GM18867 (cell line): ENCODE results near the gene RAB38.

ENCODE experiments used
- ATAC-seq: cut with Tn5 transposase; IDR thresholded peaks from one replicate; pipeline ENCODE4 v1.9.1; 2021; ENCODE audit warnings: mild to moderate bottlenecking, moderate library complexity; ENCODE audit not compliant: unreplicated experiment

The RAB38 gene

DNA sequence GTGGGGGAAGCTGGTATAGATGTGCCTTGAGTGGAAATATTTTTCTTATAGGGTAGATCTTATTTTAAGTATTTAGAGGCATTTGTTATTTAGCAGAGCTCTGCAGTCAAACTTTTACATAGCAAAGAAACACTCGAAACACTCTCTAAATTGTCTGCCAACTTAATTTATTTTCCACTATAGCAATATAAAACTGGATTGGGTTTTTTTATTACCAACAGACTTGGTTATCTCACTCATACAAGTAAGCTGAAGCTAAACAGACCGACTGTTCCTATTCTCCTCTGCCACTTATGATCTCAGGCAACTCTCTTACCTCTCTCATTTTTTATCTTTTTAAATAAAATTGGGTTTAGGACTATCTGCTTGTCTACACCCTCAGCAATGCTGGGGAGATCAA is 4.6 kb downstream of the RAB38 start:
- ATAC-seq: no peak

DNA sequence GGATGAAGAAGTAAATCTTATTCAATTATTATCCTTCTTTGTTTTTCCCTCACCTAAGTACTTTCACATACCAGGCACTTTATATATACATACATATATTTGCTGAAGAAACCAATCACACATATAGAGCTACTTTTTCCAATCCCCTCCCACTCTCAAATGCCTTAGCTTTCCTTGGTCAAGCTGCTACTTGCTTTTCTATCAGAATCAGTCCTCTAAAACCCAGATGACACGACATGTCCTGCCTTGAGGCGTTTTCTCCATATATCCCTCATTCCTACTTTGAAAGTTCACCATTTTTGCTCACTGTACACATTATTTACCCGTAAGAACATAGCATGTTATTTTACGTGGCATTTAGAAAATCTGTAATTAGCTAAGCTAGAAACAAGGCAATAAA is 5.4 kb downstream of the RAB38 start:
- no peak for ATAC-seq

DNA sequence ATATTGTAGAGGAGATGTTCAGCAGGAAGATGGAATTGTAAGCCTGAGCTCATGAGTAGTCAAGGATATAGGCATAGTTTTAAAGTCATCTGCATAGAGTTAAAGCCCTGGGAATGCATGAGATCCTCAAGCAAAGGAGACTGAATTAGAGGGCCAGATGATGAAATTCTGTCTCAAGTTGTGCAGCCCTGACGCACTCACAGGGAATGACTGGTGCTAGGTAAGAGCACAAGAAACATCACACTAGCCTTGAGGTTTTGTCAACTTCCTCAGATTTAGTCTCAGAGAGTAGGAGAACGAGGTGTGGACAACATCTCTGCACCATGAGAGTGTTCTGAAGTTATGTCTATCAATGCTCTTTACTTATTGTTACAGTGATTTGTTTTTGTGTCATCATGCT is 5.8 kb downstream of the RAB38 start:
- ATAC-seq: no peak

DNA sequence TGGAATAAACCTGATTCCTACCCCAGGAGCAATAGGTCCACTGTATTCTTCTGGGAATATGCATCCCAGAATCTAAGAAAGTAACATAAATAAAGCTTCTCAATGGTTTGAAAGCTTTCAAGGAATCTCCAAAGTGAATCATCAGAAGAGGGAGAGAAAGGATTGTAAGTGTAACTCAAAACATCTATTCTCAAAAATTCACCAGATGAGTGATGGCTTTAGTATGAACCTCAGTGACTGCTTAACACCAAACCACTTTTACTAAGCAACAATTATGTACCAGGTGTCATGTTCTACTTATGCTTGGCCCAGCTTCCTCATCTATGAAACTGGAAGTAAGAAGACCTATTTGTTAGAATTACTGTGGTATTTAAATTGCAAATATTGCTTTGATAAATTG is 7.4 kb downstream of the RAB38 start:
- ATAC-seq: no peak

DNA sequence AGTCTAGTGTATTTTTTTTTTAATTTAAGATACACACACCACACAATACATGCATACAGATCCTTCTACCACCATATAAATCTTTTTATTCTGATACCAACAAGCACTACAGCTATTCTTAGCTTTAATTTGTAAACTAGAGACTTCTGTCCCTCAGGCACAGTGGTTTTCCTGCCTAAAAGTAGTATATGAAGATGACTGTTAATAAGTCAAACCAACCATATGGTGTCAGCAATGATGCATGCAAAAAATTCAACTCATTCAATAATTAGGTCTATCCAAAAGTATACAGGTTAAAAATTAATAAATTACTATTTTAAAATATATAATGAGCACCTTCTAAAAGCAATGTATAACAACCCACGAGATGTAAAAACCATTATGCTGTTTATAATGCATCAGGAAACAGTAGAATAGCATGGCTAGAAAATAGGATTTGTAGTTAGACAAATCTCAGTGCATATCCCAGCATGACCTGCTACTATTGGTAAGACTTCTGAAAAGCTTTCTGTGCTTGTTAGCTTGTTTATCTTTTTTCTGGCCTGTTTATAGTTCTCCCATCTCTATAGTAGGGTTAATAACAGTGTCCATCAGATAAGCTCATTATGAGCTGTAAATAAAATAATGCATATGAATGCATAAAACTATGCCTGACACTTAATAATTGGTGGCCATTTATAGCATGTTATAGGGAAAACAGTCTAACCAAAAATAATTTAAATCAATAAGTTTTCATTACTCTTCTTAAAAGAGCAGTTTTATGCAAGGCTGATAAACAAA is 10.2 kb downstream of the RAB38 start:
- no peak for ATAC-seq

DNA sequence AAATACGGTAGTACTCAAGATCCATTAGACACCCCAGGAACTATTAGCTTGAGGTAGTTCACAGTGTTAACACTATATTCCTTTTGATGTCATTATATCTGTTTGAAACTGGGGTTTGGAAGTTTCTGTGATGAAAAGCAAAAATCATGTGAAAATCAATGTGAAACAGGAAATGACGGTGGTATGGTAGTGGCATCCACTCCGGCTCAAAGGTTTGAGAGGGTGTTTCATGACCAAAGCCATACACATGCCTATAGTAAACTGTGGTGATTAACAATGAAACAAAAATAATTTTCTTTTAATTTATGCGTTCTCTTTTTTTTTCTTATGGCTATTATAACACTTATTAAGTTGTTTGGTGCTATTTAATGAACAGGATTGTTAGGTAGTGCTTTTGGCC is 10.9 kb downstream of the RAB38 start:
- no peak for ATAC-seq

DNA sequence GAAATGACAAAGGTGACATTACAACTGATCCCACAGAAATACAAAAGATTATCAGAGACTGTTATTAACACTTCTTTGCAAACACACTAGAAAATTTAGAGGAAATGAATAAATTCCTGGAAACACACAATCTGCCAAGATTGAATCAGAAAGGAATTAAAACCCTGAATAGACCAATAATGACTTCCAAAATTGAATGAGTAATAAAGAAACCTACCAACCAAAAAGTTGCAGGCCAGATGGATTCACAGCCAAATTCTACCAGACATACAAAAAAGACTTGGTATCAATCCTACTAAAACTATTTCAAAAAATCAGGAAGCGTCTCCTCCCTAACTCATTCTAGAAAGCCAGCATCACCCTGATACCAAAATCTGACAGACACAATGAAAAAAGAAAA is 17.2 kb downstream of the RAB38 start:
- ATAC-seq: no peak

DNA sequence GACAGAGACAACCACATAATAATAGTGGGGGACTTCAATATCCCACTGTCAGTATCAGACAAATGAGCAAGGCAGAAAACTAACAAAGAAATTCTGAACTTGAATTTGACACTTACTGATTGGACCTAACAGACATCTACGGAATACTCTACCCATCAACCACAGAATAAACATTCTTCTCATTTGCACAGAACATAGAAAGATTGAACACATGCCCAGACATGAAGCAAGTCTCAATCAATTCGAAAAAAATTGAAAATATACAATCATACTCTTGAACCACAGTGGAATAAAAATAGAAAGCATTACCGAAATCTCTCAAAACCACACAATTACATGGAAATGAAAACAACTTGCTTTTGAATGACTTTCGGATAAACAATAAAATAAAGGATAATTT is 17.9 kb downstream of the RAB38 start:
- ATAC-seq: no peak

DNA sequence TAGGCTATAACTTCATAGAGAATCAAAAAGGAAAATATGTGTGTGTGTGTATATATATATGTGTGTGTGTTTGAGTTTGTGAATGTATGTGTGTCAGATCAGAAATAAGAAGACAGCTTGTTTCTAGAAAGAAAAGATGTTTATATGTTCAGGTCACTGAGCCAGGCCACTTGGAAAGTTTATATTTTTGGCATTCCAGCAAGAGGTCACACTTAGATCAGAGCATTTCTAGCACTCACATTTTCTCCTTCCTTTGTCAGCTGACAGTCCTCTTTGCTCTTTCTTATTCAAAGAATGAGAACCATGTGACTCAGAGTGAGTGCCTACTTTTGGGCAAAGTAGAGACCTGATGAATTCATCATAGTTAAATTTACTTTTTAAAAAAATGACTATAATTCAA is 22.9 kb downstream of the RAB38 start:
- ATAC-seq: no peak

DNA sequence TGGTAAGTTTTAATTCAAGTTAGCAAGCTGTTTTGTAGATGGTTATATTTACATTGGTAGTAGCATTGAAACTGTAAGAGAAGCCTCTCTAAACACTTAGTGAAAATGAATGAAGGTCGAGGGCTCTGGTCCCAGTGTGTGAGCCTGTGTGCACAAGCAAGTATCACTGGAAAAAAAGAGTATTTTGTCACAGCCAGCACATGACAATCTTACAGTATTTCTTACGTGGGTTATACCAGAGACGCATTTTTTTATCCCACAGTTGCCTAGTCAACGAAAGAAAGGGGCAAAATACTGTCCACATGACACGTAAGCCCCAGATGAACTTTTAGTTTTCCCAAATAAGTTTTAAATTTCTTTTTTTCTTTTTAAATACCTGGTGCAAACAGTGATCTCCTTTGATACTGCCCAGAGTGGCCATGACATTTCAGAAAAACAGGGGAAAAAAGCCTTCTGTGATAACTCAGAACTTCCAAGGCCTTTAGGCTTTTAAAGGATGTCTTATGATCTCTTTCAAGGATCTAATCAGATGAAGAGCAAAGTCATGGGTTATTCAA is 23.5 kb downstream of the RAB38 start:
- ATAC-seq: no peak

DNA sequence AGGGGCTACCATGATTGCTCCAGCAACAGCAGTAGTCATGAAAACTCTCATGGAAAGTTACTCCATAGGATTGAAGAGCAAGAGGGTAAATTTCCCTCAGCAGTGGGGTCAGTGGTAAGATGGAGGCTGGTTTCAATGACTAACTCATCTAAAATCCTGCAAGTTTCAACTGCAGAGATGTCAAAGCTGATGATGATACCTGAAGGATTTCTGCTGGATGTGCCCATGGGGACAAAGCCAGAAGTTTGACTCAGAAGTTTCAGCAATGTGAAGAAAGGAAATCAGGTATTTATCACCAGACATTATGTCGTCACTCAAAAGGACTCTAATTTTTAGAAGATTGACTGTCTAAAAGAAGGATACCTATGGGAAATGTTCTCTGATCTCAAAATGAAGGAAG is 29.1 kb downstream of the RAB38 start:
- no peak for ATAC-seq

DNA sequence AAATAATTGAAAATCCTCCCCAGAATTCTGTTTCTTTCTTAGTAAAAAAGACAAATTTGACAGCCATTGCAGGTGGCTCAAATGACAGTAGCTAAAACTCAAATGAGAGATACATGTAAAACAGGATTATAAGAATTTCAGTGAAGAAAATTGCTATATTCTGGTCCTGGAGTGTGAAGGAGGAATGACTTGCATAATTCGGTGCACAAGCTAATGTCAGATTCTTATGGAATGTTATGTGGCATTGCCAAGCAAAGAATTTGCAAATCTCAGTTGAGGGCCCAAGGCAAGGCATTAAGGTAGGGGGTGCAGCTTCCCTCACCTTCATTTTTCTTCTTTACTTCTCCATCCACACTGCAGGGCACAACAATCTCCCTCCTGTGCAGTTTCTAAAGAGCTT is 35.4 kb downstream of the RAB38 start:
- no peak for ATAC-seq

DNA sequence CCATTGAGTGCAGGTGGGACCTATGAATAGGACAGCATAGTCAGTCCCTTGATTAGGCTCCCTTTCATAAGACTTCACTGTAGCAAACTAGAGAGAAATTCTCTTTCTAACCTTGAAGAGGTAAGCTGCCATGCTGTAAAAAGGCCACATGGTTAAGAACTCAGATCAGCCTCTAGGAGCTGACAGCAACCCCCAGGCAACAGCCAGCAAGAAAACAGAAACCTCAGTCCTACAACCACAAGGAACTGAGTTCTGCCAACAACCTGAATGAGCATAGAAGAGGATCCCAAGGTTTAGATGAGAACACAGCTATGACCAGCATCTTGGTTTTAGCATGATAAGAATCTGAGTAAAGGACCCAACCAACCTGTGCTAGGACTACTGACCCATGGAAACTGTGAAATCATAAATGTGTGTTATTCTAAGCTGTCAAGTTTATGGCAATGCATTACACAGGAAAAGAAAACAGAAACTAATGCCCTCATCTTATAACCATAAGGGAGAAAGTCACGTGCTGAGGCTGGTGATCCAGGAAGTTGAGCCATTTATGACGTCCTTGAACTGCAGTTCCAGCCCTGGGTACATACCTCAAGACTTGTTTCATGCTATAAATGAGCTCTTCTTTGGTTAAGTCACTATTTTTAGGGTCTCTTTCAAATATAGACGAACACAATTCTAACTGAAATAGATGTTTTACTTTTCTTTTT is 43.3 kb downstream of the RAB38 start:
- no peak for ATAC-seq

DNA sequence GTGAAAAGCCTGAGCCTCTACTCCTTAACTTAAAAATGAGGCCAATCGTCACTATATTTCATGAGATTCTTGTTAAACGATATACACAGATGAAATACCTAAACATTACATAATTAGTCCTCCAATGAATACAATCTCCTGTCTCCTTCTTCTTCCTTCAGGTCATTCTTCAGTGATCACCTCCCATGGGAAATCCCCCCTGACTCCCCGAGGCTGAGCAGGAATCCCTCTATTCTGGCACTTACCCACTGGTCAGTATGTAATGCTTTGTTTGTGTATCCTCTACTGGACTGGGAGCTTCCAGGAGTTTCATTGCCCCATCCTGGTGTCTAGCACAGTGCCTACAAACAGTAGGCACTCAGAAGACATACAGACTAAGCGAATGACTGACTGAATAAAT is 52.3 kb downstream of the RAB38 start:
- ATAC-seq: no peak

DNA sequence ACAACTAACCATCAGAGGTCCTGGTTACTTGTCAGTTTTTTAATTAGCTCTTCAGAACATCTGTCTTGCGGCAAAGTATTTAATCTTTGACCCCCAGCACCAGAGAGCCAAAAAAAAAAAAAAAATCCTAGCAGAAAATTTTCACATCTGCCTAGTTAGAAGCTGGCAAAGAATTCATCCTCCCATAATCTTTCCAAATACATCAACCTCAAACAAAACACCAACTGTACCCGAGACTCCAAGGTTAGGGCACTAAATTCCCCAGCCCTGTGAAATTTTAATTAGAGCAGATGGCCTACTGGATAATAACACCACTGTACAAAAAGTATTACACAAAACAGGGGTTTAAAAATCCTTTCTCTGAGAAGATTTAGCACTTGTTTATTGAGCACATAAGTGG is 55.7 kb downstream of the RAB38 start:
- no peak for ATAC-seq

DNA sequence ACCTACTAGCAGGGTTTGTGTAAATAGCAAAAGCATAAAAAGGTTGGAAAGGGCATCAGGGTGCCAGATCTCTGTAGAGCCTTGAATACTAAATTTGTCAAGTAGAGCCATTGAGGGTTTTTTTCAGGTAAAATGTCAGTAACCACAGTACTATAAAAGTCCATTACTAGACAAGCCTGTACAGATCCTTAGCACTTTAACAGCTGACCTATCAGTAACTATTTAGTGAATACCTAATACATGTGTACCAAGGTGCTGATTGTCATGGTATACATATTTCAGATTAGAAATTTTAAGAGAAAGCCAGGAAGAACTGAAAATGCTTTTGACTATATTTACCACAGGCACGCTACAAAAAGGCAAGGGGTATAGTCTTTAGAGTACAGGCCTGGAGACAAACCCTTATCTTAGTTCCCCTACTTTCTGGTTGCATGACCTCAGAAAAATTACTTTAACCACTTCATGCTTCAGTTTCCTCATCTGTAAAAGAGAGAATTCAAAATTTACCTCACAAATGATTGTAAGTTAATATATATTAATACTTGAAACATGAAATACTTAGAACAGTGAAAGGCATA is 57.9 kb downstream of the RAB38 start:
- peak; percentile 47 for ATAC-seq

DNA sequence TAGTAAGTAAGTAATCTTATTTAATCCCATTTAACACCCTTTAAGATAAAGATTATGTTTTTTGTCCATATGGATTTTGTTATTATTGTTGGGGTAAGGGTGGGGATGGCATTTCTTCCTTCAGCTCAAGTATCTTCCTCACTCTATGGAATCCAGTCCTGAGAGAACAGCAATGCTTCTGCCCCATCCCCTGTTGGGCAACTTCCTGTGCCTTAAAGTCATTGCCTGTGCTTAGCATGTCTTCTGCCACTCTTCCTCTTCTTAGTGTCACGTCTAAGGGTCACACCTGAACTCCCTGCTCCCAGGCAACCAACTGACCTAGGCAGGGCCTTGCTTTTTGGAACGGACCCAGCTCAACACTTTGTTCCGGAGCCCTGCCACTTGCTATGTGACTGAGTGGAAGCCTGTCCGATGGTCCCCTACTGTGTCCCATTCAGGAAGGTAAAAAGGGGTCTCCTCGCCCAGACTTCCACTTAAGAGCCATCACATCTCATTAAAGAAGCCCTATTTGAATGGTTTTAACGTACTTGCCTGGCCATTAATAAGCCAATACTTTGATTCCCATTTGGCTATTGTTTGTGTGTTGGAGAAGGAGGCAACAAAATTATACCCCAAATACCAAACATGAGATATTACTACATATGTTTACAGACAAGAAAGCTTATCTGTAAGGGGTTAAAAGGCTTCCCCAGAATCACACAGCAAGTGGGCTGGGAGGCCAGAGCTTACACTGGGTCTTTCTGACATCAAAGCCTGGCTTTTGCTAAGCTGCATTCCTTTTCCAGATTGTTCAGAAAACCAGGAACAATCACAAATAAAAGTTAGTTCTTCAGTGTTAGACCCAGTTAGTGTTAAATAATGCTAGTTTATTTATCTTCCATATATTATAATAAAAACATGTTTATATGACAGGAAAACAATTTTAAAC is 59.2 kb downstream of the RAB38 start:
- no peak for ATAC-seq

DNA sequence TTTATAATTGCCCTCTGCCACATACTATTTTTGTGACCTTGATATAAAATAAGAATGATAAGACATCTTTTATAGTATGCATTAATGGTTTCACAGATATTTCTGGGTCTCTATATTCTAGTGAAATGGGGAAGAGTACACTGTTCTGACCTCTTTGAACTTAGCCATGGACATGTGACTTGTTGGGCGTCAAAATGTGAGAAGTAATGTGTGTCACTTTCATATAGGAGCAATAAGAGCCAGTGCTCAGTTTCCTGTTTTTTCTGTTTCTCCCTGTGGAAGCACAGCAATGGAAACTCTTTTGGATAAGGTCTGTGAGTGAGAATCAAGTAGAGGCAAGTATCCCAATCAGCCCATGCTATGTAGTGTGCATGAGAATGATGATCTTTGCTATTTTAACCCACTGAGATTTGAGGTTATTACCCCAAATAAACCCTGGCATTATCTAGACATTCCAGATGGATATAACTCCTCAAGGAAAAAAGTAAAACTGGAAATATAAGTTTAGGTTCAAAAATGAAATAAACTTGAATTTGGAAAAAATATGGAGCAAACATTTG is 60.7 kb downstream of the RAB38 start:
- ATAC-seq: no peak

DNA sequence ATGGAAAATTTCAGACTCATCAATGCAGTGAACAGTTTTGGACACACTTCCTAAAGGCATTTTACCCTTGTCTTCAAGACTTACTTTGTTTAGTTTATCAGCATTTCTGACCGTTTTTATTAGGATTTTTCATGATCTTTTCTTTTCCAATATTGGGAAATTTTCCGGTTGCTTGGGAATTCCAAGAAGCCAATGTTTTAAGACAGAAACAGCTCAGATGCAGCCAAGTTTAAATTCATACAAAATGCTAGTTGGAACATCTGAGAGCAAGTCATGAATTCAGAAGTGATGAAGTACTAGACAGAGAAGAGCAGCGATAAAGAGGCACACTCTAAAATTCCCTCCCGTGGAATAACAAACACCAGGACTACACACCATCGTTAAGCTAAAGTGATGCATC is 68.6 kb downstream of the RAB38 start:
- no peak for ATAC-seq

DNA sequence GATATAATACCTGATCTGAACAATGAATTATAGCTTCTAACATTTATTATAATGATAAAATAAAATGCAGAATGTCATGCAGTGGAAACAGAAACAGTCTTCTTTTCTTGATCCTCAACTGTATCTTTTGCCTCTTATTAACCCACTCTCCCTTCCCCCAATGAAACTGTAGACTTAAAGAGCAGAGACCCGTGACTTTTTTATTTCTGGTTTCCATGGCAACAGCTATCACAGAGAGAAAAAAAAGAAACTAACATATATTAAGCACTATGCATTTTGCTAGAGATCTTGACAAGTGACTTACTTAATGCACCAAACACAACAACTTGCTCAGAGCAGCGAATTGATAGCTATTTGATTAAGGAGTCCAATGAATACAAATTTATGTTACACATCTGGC is 69.3 kb downstream of the RAB38 start:
- ATAC-seq: no peak

DNA sequence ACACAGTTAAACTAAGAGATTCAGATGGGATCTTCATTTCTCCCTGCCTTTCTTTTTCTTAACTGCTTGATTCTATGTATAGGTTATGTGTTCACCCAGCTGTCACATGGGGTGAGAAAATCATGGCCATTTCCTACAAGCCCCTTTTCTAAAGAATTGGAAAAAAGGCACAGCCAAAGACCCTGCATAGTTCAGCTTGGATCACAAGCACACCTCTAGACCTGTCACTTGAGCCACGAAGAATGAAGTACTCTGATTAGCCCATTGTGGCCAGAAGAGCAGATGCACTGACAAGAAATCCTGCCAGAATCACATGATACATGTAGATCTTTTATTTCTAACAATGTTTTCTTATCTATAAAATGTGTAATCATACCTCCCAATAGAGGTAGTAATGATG is 69.7 kb downstream of the RAB38 start:
- no peak for ATAC-seq
